HG03097 (cell line): ENCODE measurements around the gene SLCO2A1.

Experiments
- ATAC-seq: cut with Tn5 transposase; IDR thresholded peaks from one replicate; pipeline ENCODE4 v1.9.1; 2021; ENCODE audit not compliant: unreplicated experiment, low FRiP score

The SLCO2A1 gene

GRCh38 chr3:133984975-133985374, 44.8 kb downstream of the SLCO2A1 start:
- no peak for ATAC-seq

- no peak for ATAC-seq
Measured at GRCh38 chr3:133983576-133984560, 45.9 kb downstream of the SLCO2A1 start.

- no peak for ATAC-seq
Measured at GRCh38 chr3:133983126-133983525, 46.6 kb downstream of the SLCO2A1 start.

- ATAC-seq, result no peak
Measured at GRCh38 chr3:133980550-133980949, 49.2 kb downstream of the SLCO2A1 start.

- no peak for ATAC-seq
Measured at GRCh38 chr3:133980035-133980434, 49.7 kb downstream of the SLCO2A1 start.

GRCh38 chr3:133979553-133979952, 50.2 kb downstream of the SLCO2A1 start:
- ATAC-seq, result no peak

- ATAC-seq, result no peak
Measured at GRCh38 chr3:133977568-133977967, 52.2 kb downstream of the SLCO2A1 start.

GRCh38 chr3:133973249-133973980, 56.3 kb downstream of the SLCO2A1 start:
- no peak for ATAC-seq

- no peak for ATAC-seq
Measured at GRCh38 chr3:133972156-133972555, 57.6 kb downstream of the SLCO2A1 start.

GRCh38 chr3:133970916-133971315, 58.8 kb downstream of the SLCO2A1 start:
- no peak for ATAC-seq

GRCh38 chr3:133970339-133970738, 59.4 kb downstream of the SLCO2A1 start:
- no peak for ATAC-seq

GRCh38 chr3:133967992-133968892, 61.5 kb downstream of the SLCO2A1 start:
- no peak for ATAC-seq

GRCh38 chr3:133966954-133967353, 62.8 kb downstream of the SLCO2A1 start:
- ATAC-seq, result no peak

- no peak for ATAC-seq
Measured at GRCh38 chr3:133965906-133966305, 63.8 kb downstream of the SLCO2A1 start.

- no peak for ATAC-seq
Measured at GRCh38 chr3:133965013-133965570, 64.6 kb downstream of the SLCO2A1 start.

- no peak for ATAC-seq
Measured at GRCh38 chr3:133964547-133964946, 65.2 kb downstream of the SLCO2A1 start.

GRCh38 chr3:133963657-133964396, 65.9 kb downstream of the SLCO2A1 start:
- no peak for ATAC-seq

GRCh38 chr3:133962849-133963248, 66.9 kb downstream of the SLCO2A1 start:
- ATAC-seq, result no peak

GRCh38 chr3:133958071-133958805, 71.5 kb downstream of the SLCO2A1 start:
- no peak for ATAC-seq
